OCI-LY3 (cell line): ENCODE measurements around the gene CELF2.

Source experiments
- H2AFZ ChIP-seq: fragments of 200-600, 300-600 bp; shearing (Covaris generic); 2 replicates; pipeline ENCODE4 v1.6.0; 2014; ENCODE audit warnings: antibody characterized with exemption, low read depth, low read length
- H3K27ac ChIP-seq: fragments of 200-600, 300-600 bp; sonication (generic); 2 replicates; pipeline ENCODE4 v1.5.1; 2014; ENCODE audit warnings: mild to moderate bottlenecking, low read length, moderate library complexity, mixed read lengths
- H3K27me3 ChIP-seq: fragments of 200-600, 300-600 bp; sonication (generic); 2 replicates; pipeline ENCODE4 v1.6.1; 2014; ENCODE audit warnings: low read depth, low read length, mixed read lengths
- H3K36me3 ChIP-seq: fragments of 200-600, 300-600 bp; sonication (generic); replicated peaks from 2 replicates; pipeline ENCODE3; 2014; ENCODE audit warnings: low read depth, low read length, mixed read lengths
- H3K4me1 ChIP-seq: fragments of 300-600, 200-600 bp; sonication (generic); 2 replicates; pipeline ENCODE4 v1.6.1; 2014; ENCODE audit warnings: low read length, mixed read lengths
- H3K4me2 ChIP-seq: fragments of 200-600, 300-600 bp; sonication (generic); 2 replicates; pipeline ENCODE4 v1.6.1; 2014; ENCODE audit warnings: low read length, mixed read lengths
- H3K4me3 ChIP-seq: fragments of 300-600, 200-600 bp; sonication (generic); 2 replicates; pipeline ENCODE4 v1.5.1; 2014; ENCODE audit warnings: antibody characterized with exemption, mild to moderate bottlenecking, low read length, moderate library complexity
- H3K79me2 ChIP-seq: fragments of 300-600, 200-600 bp; shearing (Covaris generic); 2 replicates; pipeline ENCODE4 v1.6.1; 2014; ENCODE audit warnings: mild to moderate bottlenecking, low read length, mixed read lengths
- H3K9ac ChIP-seq: fragments of 300-600, 200-600 bp; shearing (Covaris generic); 2 replicates; pipeline ENCODE4 v1.6.0; 2014; ENCODE audit warnings: mild to moderate bottlenecking, low read length, moderate library complexity
- H3K9me3 ChIP-seq: fragments of 200-600, 300-600 bp; shearing (Covaris generic); 2 replicates; pipeline ENCODE4 v1.6.1; 2014; ENCODE audit warnings: low read length, mixed read lengths; ENCODE audit not compliant: insufficient read depth
- H4K20me1 ChIP-seq: fragments of 200-600, 300-600 bp; sonication (generic); 2 replicates; pipeline ENCODE4 v1.6.1; 2016; ENCODE audit warnings: low read length, mixed read lengths; ENCODE audit not compliant: insufficient read depth
- EZH2phosphoT487 ChIP-seq: fragments of 200-600 bp; shearing (Covaris generic); IDR thresholded peaks from 2 replicates; pipeline ENCODE4 v1.6.1; 2018; ENCODE audit warnings: antibody characterized with exemption, mixed run types, low read depth
- TF ChIP-seq, protein P1 (sequence below): fragments of 200-600, 300-600 bp; sonication (generic); IDR thresholded peaks from 2 replicates; pipeline ENCODE4 v1.5.1; 2014; ENCODE audit warnings: antibody characterized with exemption, low read length, low read depth

CELF2 gene

DNA sequence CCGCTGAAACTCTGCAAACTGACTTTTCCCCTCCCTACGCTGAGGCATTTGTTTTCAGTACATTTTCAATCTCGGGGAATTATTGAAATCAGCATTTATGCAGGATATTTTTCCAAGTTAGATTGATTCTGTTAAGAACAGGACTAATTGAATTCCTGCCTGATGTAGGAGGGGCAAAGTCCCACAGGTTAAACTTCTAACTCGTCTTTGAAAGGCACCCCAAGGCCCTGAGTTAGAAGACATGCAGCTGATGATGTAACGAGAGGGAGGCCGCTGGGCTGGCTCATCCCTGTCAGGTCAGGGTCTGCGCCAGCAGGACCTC, 253.1 kb downstream of the CELF2 start:
- Histone ChIP-seq H3K9me3 (no peaks in the 10 kb centered on the region), H3K4me2 (peak overlapping the region; percentile 58), H3K27me3 (peaks cover 12% of the 10 kb centered on the region; the same call in 1 of the 2 replicates), H3K27ac (no peak overlapping the region), H3K79me2 (no peaks in the 10 kb centered on the region), H2AFZ (no peak overlapping the region), H4K20me1 (no peaks in the 10 kb centered on the region), H3K4me1 (peaks cover 21% of the 10 kb centered on the region), H3K36me3 (no peaks in the 10 kb centered on the region), H3K9ac (no peak overlapping the region), H3K4me3 (no peak overlapping the region)
- no peak for TF ChIP-seq EZH2phosphoT487
- TF ChIP-seq, protein P1, sequence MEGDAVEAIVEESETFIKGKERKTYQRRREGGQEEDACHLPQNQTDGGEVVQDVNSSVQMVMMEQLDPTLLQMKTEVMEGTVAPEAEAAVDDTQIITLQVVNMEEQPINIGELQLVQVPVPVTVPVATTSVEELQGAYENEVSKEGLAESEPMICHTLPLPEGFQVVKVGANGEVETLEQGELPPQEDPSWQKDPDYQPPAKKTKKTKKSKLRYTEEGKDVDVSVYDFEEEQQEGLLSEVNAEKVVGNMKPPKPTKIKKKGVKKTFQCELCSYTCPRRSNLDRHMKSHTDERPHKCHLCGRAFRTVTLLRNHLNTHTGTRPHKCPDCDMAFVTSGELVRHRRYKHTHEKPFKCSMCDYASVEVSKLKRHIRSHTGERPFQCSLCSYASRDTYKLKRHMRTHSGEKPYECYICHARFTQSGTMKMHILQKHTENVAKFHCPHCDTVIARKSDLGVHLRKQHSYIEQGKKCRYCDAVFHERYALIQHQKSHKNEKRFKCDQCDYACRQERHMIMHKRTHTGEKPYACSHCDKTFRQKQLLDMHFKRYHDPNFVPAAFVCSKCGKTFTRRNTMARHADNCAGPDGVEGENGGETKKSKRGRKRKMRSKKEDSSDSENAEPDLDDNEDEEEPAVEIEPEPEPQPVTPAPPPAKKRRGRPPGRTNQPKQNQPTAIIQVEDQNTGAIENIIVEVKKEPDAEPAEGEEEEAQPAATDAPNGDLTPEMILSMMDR = no peak

DNA sequence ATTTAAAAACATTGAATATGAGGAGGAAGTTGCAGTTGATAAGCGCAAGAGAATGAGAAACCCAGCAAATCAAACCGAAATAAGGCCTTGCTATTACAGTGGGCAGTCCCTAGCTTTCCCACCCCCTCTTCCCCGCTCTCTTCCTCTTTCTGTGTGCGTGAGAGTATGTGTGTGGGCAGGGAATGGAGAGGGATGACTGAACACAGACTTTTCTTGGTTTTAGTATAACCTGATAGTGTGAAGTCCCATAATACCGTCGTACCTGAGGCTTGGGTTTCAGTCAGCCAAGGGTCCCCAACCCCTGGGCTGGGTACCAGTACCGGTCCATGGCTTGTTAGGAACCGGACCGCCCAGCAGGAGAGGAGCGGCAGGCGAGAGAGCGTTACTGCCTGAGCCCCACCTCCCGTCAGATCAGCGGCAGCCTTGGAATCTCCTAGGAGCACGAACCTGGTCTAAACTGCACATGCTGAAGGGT, 255.3 kb downstream of the CELF2 start:
- no peaks in the 10 kb centered on the region for H4K20me1 ChIP-seq

DNA sequence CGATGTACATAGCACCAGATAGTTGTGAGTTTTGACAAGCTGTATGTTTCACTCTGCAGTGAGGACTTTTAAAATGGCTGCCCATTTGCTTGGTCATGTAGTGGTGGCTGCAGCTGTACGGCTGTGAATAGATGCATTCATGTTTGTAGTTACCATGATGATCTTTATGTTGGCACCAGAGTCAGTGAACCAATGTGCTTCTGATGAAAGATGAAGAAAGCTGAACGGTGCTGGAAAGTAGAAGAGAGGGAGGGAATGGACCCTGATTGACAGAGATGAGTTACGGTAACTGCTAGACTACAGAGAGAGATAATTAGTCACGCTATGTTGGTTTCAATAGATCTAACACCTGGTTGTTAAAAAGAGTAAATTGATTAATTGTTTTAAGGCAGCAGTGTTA, 256.8 kb downstream of the CELF2 start:
- Histone ChIP-seq H3K79me2 (no peaks in the 10 kb centered on the region), H3K4me3 (no peak overlapping the region), H2AFZ (no peak overlapping the region), H3K4me1 (peaks cover 21% of the 10 kb centered on the region), H3K27me3 (peaks cover 6% of the 10 kb centered on the region; the same call in 1 of the 2 replicates), H3K36me3 (no peaks in the 10 kb centered on the region), H4K20me1 (no peaks in the 10 kb centered on the region), H3K27ac (no peak overlapping the region), H3K9ac (no peak overlapping the region), H3K4me2 (no peak overlapping the region), H3K9me3 (no peaks in the 10 kb centered on the region)
- TF ChIP-seq EZH2phosphoT487 = no peak
- TF ChIP-seq, protein P1 = no peak

More for the DNA sequence above, 255.3 kb downstream of the CELF2 start:
- no peak for TF ChIP-seq EZH2phosphoT487
- TF ChIP-seq, protein P1 = no peak
- H3K27ac ChIP-seq = no peak overlapping the region
- H2AFZ ChIP-seq = no peak overlapping the region
- H3K79me2 ChIP-seq = no peaks in the 10 kb centered on the region
- no peak overlapping the region for H3K4me3 ChIP-seq
- no peak overlapping the region for H3K9ac ChIP-seq
- H3K4me2 ChIP-seq = peak overlapping the region; percentile 5; the same call in 1 of the 2 replicates
- peaks cover 12% of the 10 kb centered on the region; the same call in 1 of the 2 replicates for H3K27me3 ChIP-seq
- H3K4me1 ChIP-seq = peaks cover 21% of the 10 kb centered on the region
- no peaks in the 10 kb centered on the region for H3K36me3 ChIP-seq
- H3K9me3 ChIP-seq = no peaks in the 10 kb centered on the region

DNA sequence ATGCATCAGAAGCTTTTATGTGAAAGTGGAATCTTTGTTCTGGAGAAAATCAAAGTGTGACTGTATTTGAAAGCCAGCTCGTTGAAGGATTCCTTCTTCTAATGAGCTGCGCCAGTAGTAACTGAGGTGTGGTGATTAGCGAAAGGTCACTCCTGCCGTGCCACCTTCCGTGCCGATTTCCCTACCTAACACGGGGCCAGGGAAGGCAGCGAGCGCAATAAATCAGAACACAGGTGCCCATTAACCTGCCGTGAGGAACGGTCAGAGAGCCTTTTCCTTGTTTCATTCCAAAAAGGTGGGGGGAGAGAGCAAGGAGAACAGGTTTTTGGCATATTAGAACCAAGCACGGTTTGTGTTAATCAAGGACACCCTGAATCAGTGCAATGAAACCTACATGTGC, 258.0 kb downstream of the CELF2 start:
- H3K27me3 ChIP-seq = no peaks in the 10 kb centered on the region
- no peak overlapping the region for H3K27ac ChIP-seq
- H3K79me2 ChIP-seq = no peaks in the 10 kb centered on the region
- TF ChIP-seq EZH2phosphoT487 = no peak
- TF ChIP-seq, protein P1 = no peak
- no peak overlapping the region for H3K4me3 ChIP-seq
- no peak overlapping the region for H3K9ac ChIP-seq
- H3K36me3 ChIP-seq = no peaks in the 10 kb centered on the region
- H4K20me1 ChIP-seq = no peaks in the 10 kb centered on the region
- H2AFZ ChIP-seq = no peak overlapping the region
- peaks cover 16% of the 10 kb centered on the region for H3K4me1 ChIP-seq
- no peaks in the 10 kb centered on the region for H3K9me3 ChIP-seq
- no peak overlapping the region for H3K4me2 ChIP-seq
